HFFc6 (cell line): ENCODE measurements around the gene FOXN1. TPM values are rescaled to one million over a fixed set of nuclear protein-coding genes. Genes with fewer than 3 reads are reported as not detected.

Experiments used
- DNase-seq: peaks from one replicate; pipeline ENCODE4 v3.0.0-alpha.2; 2018
- H3K27ac Mint-ChIP-seq: 2 replicates; pipeline ENCODE4 v1.8.0; 2020; ENCODE audit warnings: mild to moderate bottlenecking, mixed read lengths
- H3K27me3 Mint-ChIP-seq: 2 replicates; pipeline ENCODE4 v1.8.0; 2021; ENCODE audit warnings: mild to moderate bottlenecking, moderate library complexity, mixed read lengths; ENCODE audit not compliant: insufficient read depth
- H3K36me3 Mint-ChIP-seq: 2 replicates; pipeline ENCODE4 v1.8.0; 2021; ENCODE audit warnings: low read depth, mixed read lengths
- H3K4me1 Mint-ChIP-seq: 2 replicates; pipeline ENCODE4 v1.8.0; 2020; ENCODE audit warnings: low read depth, mixed read lengths
- H3K4me3 Mint-ChIP-seq: 2 replicates; pipeline ENCODE4 v1.8.0; 2020; ENCODE audit warnings: mild to moderate bottlenecking, moderate library complexity, mixed read lengths
- H3K9me3 Mint-ChIP-seq: 2 replicates; pipeline ENCODE4 v1.8.0; 2020; ENCODE audit warnings: mild to moderate bottlenecking, mixed read lengths
- CTCF ChIP-seq: fragments of 200-600 bp; sonication (generic); IDR thresholded peaks from 2 replicates; pipeline ENCODE4 v1.5.0; 2021; ENCODE audit warnings: antibody characterized with exemption, mild to moderate bottlenecking
- total RNA-seq, 6 experiments: library from RNA; stranded (reverse); fragmentation: NEBNext Ultra II Directional; extraction: Animal tissue kit (Norgen Biotek cat#: 25700); gene quantifications; 2 replicates in 1 of 6; 3 replicates in 5 of 6; pipeline ENCODE4 v1.2.3, GENCODE V29; 2021

The FOXN1 gene
- total RNA-seq, 6 experiments from 2014 or later: not detected

GRCh38 chr17:28545141-28545503 lies 39.0 kb downstream of the FOXN1 start:
- H3K4me3 Mint-ChIP-seq: no peak overlapping the region
- H3K9me3 Mint-ChIP-seq: no peaks in the 10 kb centered on the region
- no peaks in the 10 kb centered on the region; the same call in 1 of the 2 replicates for H3K36me3 Mint-ChIP-seq
- H3K27ac Mint-ChIP-seq: no peak overlapping the region
- no peak for DNase-seq
- peaks cover 22% of the 10 kb centered on the region for H3K4me1 Mint-ChIP-seq
- H3K27me3 Mint-ChIP-seq: peaks cover 1% of the 10 kb centered on the region; the same call in 1 of the 2 replicates
- TF ChIP-seq CTCF: no peak

GRCh38 chr17:28545787-28546415 lies 39.8 kb downstream of the FOXN1 start:
- H3K27ac Mint-ChIP-seq: peak overlapping the region; percentile 27; the same call in 1 of the 2 replicates
- no peaks in the 10 kb centered on the region; the same call in 1 of the 2 replicates for H3K36me3 Mint-ChIP-seq
- H3K27me3 Mint-ChIP-seq: peaks cover 1% of the 10 kb centered on the region; the same call in 1 of the 2 replicates
- H3K4me1 Mint-ChIP-seq: peaks cover 27% of the 10 kb centered on the region
- TF ChIP-seq CTCF: no peak
- no peak for DNase-seq
- no peak overlapping the region for H3K4me3 Mint-ChIP-seq
- no peaks in the 10 kb centered on the region for H3K9me3 Mint-ChIP-seq

GRCh38 chr17:28547096-28547622 lies 41.0 kb downstream of the FOXN1 start:
- DNase-seq: no peak
- Mint-ChIP-seq H3K4me3 (no peak overlapping the region), H3K36me3 (no peaks in the 10 kb centered on the region; the same call in 1 of the 2 replicates), H3K27me3 (peaks cover 1% of the 10 kb centered on the region; the same call in 1 of the 2 replicates), H3K4me1 (peaks cover 35% of the 10 kb centered on the region), H3K9me3 (no peaks in the 10 kb centered on the region), H3K27ac (no peak overlapping the region)
- no peak for TF ChIP-seq CTCF

- Mint-ChIP-seq H3K27ac (no peak overlapping the region), H3K4me1 (peaks cover 38% of the 10 kb centered on the region)
- DNase-seq: peak; percentile 69
Measured at GRCh38 chr17:28547623-28548416, 41.7 kb downstream of the FOXN1 start.

More at GRCh38 chr17:28547623-28548416, 41.7 kb downstream of the FOXN1 start:
- no peaks in the 10 kb centered on the region for H3K9me3 Mint-ChIP-seq
- peak; percentile 97 for TF ChIP-seq CTCF
- H3K4me3 Mint-ChIP-seq: no peak overlapping the region
- no peaks in the 10 kb centered on the region; the same call in 1 of the 2 replicates for H3K36me3 Mint-ChIP-seq
- H3K27me3 Mint-ChIP-seq: peaks cover 1% of the 10 kb centered on the region; the same call in 1 of the 2 replicates
